ENCODE results near the gene PRLR. TPM values are rescaled to one million over a fixed set of nuclear protein-coding genes. Genes with fewer than 3 reads are reported as not detected.

The PRLR gene
- total RNA-seq, 2 experiments from 2014 or later, result 0.03 TPM; not detected in 1

DNA sequence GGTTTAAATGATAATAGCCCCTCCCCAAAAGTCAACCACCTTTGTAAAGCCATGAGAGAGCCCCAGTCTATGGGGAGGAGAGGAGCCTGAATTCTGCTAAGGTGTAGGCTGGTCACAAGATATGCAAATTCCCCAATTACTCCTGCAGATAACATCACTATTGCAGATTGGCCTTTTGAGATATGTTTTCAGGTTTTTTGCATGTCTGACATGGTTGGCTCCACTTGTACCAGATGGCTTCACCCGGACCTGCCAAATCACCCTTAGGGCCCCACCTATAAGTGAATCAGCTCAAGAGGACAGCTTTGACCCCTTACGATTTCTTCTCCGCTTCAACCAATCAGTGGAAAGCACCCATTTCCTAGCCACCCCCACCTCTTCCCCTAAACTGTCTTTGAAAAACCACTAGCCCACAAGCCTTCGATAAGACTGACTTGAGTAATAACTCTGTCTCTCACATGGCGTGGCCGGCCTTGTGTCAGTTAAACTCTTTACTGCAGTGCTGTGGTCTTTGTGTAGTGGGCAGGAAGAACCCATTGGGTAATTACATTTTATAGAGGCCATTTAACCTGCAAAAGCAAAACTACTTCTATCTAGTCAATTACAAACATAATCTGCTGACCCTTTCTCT is 69.7 kb downstream of the PRLR start:
- H3K27me3 Mint-ChIP-seq, result peaks cover 26% of the 10 kb centered on the region
- ChIA-PET POLR2A (no interaction called here), CTCF (no interaction called here)
- Histone ChIP-seq H3K36me3 (ENCODE audit: insufficient read depth, low read length) (no peaks in the 10 kb centered on the region), H3K27ac (ENCODE audit: low read depth in 1 of 2, low read length in 2 of 2) (no peak overlapping the region), H3K4me1 (ENCODE audit: insufficient read depth, low read length) (no peaks in the 10 kb centered on the region), H3K4me3 (ENCODE audit: low read length) (no peak overlapping the region), H3K9me3 (ENCODE audit: control insufficient read depth in 1 of 2, insufficient read depth in 1 of 2, low read length in 2 of 2) (no peaks in the 10 kb centered on the region), H3K27me3 (ENCODE audit: control insufficient read depth in 1 of 2, insufficient read depth in 2 of 2, low read length in 2 of 2) (no peaks in the 10 kb centered on the region)
- no peak overlapping the region for H3K27ac Mint-ChIP-seq
- TF ChIP-seq CTCF (IDR thresholded peaks at IDR 0.05), result no peak
- DNase-seq (no peak), ATAC-seq (ENCODE audit: poor library complexity) (no peak)
- intact Hi-C loops (cut with DNase I, micrococcal nuclease), result no loop called here
- no peak overlapping the region for H3K4me3 Mint-ChIP-seq
- H3K9me3 Mint-ChIP-seq, result no peaks in the 10 kb centered on the region
- no peaks in the 10 kb centered on the region for H3K4me1 Mint-ChIP-seq (ENCODE audit: low read depth)
- H3K36me3 Mint-ChIP-seq (ENCODE audit: low read depth), result no peaks in the 10 kb centered on the region

DNA sequence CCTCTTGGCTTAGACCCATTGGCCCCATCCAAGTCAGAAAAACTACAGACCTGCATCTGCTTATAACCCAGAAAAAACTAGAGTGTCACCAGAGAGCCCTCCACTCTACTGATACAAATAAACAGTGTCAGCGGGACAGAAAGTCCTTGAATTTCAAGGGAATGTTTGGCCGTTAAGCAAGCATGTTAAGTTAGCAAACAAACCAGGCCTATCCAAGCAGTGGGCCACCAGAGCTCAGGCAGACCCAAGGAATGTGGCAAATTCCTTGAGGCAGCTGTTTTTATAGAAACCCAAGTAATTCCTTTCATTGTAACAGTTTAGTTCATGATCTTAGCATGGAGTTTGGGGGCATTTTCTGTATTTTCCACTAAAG is 70.9 kb downstream of the PRLR start:
- Mint-ChIP-seq H3K36me3 (ENCODE audit: low read depth) (no peaks in the 10 kb centered on the region), H3K27me3 (peaks cover 16% of the 10 kb centered on the region), H3K4me3 (no peak overlapping the region), H3K4me1 (ENCODE audit: low read depth) (no peaks in the 10 kb centered on the region), H3K9me3 (no peaks in the 10 kb centered on the region), H3K27ac (no peak overlapping the region)
- Histone ChIP-seq H3K9me3 (ENCODE audit: control insufficient read depth in 1 of 2, insufficient read depth in 1 of 2, low read length in 2 of 2) (no peaks in the 10 kb centered on the region), H3K4me1 (ENCODE audit: insufficient read depth, low read length) (no peaks in the 10 kb centered on the region), H3K36me3 (ENCODE audit: insufficient read depth, low read length) (no peaks in the 10 kb centered on the region), H3K27me3 (ENCODE audit: control insufficient read depth in 1 of 2, insufficient read depth in 2 of 2, low read length in 2 of 2) (no peaks in the 10 kb centered on the region), H3K4me3 (ENCODE audit: low read length) (no peak overlapping the region), H3K27ac (ENCODE audit: low read depth in 1 of 2, low read length in 2 of 2) (no peak overlapping the region)
- DNase-seq, result no peak
- intact Hi-C loops (cut with DNase I, micrococcal nuclease), result no loop called here
- ChIA-PET POLR2A (no interaction called here), CTCF (no interaction called here)
- TF ChIP-seq CTCF (IDR thresholded peaks at IDR 0.05), result no peak
- ATAC-seq (ENCODE audit: poor library complexity), result no peak

DNA sequence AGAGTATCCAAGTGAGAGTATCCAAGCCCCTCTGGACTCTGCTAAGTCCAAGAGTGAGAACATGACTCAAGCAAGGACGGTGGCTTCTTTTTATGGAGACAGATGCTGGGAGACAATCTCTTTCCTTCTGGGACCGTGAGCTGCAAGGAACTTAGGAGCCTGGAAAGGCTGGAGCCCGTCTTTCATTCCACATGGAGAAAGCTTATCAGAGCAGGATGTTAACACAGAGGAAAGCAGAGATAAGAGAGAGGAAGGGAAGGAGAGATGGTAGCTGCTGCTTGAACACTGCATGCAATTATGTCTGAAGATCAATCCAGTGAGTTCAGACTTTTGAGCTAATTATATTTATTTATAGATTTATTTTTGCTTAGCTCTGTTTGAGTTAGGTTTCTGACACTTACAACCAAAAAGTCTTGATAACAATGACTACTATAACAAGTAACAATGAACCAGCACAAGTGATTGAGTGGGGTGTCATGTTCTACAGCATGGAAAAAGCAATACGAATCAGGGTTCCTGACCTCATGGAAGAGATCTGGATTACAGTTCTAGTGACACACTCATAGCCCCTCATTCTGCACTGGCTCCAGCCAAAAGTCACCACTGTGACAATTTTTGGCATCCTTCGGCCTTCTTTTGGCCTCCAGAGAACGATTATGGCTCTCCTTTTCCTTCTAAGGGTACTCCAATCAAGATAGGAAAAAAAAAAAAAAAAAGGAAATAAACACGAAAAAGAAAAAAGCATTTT is 71.5 kb downstream of the PRLR start:
- ChIA-PET CTCF (no interaction called here), POLR2A (no interaction called here)
- no peaks in the 10 kb centered on the region for H3K27me3 ChIP-seq (ENCODE audit: control insufficient read depth in 1 of 2, insufficient read depth in 2 of 2, low read length in 2 of 2)

More for the DNA sequence above, 71.5 kb downstream of the PRLR start:
- intact Hi-C loops (cut with DNase I, micrococcal nuclease), result no loop called here
- Histone ChIP-seq H3K27ac (ENCODE audit: low read depth in 1 of 2, low read length in 2 of 2) (no peak overlapping the region), H3K4me3 (ENCODE audit: low read length) (no peak overlapping the region), H3K4me1 (ENCODE audit: insufficient read depth, low read length) (no peaks in the 10 kb centered on the region), H3K9me3 (ENCODE audit: control insufficient read depth in 1 of 2, insufficient read depth in 1 of 2, low read length in 2 of 2) (no peaks in the 10 kb centered on the region), H3K36me3 (ENCODE audit: insufficient read depth, low read length) (no peaks in the 10 kb centered on the region)
- no peak for TF ChIP-seq CTCF (IDR thresholded peaks at IDR 0.05)
- DNase-seq, result no peak
- Mint-ChIP-seq H3K9me3 (no peaks in the 10 kb centered on the region), H3K27me3 (peaks cover 10% of the 10 kb centered on the region), H3K27ac (no peak overlapping the region), H3K4me1 (ENCODE audit: low read depth) (no peaks in the 10 kb centered on the region), H3K36me3 (ENCODE audit: low read depth) (no peaks in the 10 kb centered on the region), H3K4me3 (no peak overlapping the region)
- no peak for ATAC-seq (ENCODE audit: poor library complexity)
